Mesenchymal stem cell (in vitro differentiated cells and primary cell): ENCODE data around the gene SLC4A2.

Source experiments
- DNase-seq: peaks from one replicate; pipeline ENCODE4 v3.0.0-alpha.2; 2013
- H2AFZ ChIP-seq: one replicate; pipeline ENCODE4 v1.6.1; 2013; ENCODE audit warnings: low read depth, mild to moderate bottlenecking, control low read depth, inconsistent platforms, low read length, moderate library complexity
- H2AK5ac ChIP-seq: 2 replicates; pipeline ENCODE4 v1.6.1; 2013; ENCODE audit warnings: low read length, moderate library complexity, mild to moderate bottlenecking, inconsistent platforms; ENCODE audit not compliant: severe bottlenecking
- H2BK120ac ChIP-seq: one replicate; pipeline ENCODE4 v1.6.1; 2013; ENCODE audit warnings: low read depth, mild to moderate bottlenecking, inconsistent platforms, low read length, moderate library complexity
- H2BK12ac ChIP-seq, 2 experiments: one replicate each; pipeline ENCODE4 v1.6.1; 2013; ENCODE audit warnings: inconsistent platforms in 2 of 2, low read length in 2 of 2, mild to moderate bottlenecking in 2 of 2, moderate library complexity in 2 of 2, control low read depth in 1 of 2
- H2BK15ac ChIP-seq: one replicate; pipeline ENCODE4 v1.6.1; 2013; ENCODE audit warnings: mild to moderate bottlenecking, low read depth, inconsistent platforms; ENCODE audit not compliant: poor library complexity, severe bottlenecking
- H2BK5ac ChIP-seq: 2 replicates; pipeline ENCODE4 v1.6.1; 2013; ENCODE audit warnings: low read depth, mild to moderate bottlenecking, low read length, control low read depth, inconsistent platforms; ENCODE audit not compliant: poor library complexity, severe bottlenecking
- H3K14ac ChIP-seq, 2 experiments: one replicate each; pipeline ENCODE4 v1.6.1; 2013; ENCODE audit warnings: inconsistent platforms in 2 of 2, low read length in 2 of 2, control low read depth in 1 of 2, mild to moderate bottlenecking in 1 of 2, moderate library complexity in 1 of 2
- H3K18ac ChIP-seq, 2 experiments: one replicate each; pipeline ENCODE4 v1.6.1; 2013; ENCODE audit warnings: inconsistent platforms in 2 of 2, low read length in 2 of 2, control low read depth in 1 of 2, low read depth in 1 of 2, mild to moderate bottlenecking in 1 of 2
- H3K23ac ChIP-seq, 2 experiments: one replicate each; pipeline ENCODE4 v1.6.1; 2013; ENCODE audit warnings: inconsistent platforms in 2 of 2, low read length in 2 of 2, mild to moderate bottlenecking in 2 of 2, moderate library complexity in 2 of 2, control low read depth in 1 of 2
- H3K27ac ChIP-seq: 2 replicates; pipeline ENCODE4 v1.5.1; 2013; ENCODE audit warnings: mild to moderate bottlenecking, moderate library complexity, low read length, control low read depth, inconsistent platforms; ENCODE audit not compliant: poor library complexity, severe bottlenecking
- H3K27me3 ChIP-seq, 2 experiments: 2 replicates each; pipeline versions ENCODE4 v1.6.1 to v1.7.0; 2013; ENCODE audit warnings: low read length in 2 of 2, mild to moderate bottlenecking in 2 of 2, moderate library complexity in 2 of 2, control low read depth in 1 of 2, inconsistent platforms in 1 of 2; ENCODE audit not compliant: control insufficient read depth in 1 of 2, insufficient read depth in 1 of 2
- H3K36me3 ChIP-seq, 2 experiments: 2 replicates each; pipeline versions ENCODE4 v1.6.1 to v1.7.0; 2013; ENCODE audit warnings: low read length in 2 of 2, control low read depth in 1 of 2, inconsistent platforms in 1 of 2, low read depth in 1 of 2, mild to moderate bottlenecking in 1 of 2; ENCODE audit not compliant: insufficient read depth in 2 of 2, control insufficient read depth in 1 of 2
- H3K4ac ChIP-seq, 2 experiments: one replicate each; pipeline ENCODE4 v1.6.1; 2013; ENCODE audit warnings: inconsistent platforms in 2 of 2, low read length in 2 of 2, mild to moderate bottlenecking in 2 of 2, moderate library complexity in 2 of 2, control low read depth in 1 of 2, low read depth in 1 of 2
- H3K4me1 ChIP-seq: 2 replicates; pipeline ENCODE4 v1.6.1; 2013; ENCODE audit warnings: low read depth, low read length, control low read depth; ENCODE audit not compliant: control insufficient read depth, insufficient read depth
- H3K4me2 ChIP-seq: 2 replicates; pipeline ENCODE4 v1.6.1; 2013; ENCODE audit warnings: low read length, mild to moderate bottlenecking, inconsistent platforms; ENCODE audit not compliant: poor library complexity, severe bottlenecking
- H3K4me3 ChIP-seq, 2 experiments: 2 replicates each; pipeline versions ENCODE4 v1.5.1 to v1.7.0; 2013; ENCODE audit warnings: low read length in 2 of 2, mild to moderate bottlenecking in 2 of 2, control low read depth in 1 of 2, low read depth in 1 of 2; ENCODE audit not compliant: insufficient read depth in 1 of 2
- H3K79me1 ChIP-seq: replicated peaks from 2 replicates; pipeline ENCODE4 v1.6.1; 2013; ENCODE audit warnings: mild to moderate bottlenecking, control low read depth, low read length, inconsistent platforms; ENCODE audit not compliant: poor library complexity, severe bottlenecking
- H3K9ac ChIP-seq: 2 replicates; pipeline ENCODE4 v1.7.0; 2013; ENCODE audit warnings: mild to moderate bottlenecking, low read length, moderate library complexity
- H3K9me3 ChIP-seq: 2 replicates; pipeline ENCODE4 v1.7.0; 2013; ENCODE audit warnings: mild to moderate bottlenecking, low read length; ENCODE audit not compliant: control insufficient read depth
- H4K8ac ChIP-seq: one replicate; pipeline ENCODE4 v1.6.1; 2013; ENCODE audit warnings: inconsistent platforms, mild to moderate bottlenecking, low read length, moderate library complexity
- H4K91ac ChIP-seq: one replicate; pipeline ENCODE4 v1.6.1; 2013; ENCODE audit warnings: mild to moderate bottlenecking, low read length, inconsistent platforms
- WGBS: methylation state at CpG from one replicate; pipeline ENCODE4 v1.1.7; 2013; ENCODE audit warnings: mixed read lengths; 5-methylcytosine and 5-hydroxymethylcytosine counted together

Gene SLC4A2

DNA sequence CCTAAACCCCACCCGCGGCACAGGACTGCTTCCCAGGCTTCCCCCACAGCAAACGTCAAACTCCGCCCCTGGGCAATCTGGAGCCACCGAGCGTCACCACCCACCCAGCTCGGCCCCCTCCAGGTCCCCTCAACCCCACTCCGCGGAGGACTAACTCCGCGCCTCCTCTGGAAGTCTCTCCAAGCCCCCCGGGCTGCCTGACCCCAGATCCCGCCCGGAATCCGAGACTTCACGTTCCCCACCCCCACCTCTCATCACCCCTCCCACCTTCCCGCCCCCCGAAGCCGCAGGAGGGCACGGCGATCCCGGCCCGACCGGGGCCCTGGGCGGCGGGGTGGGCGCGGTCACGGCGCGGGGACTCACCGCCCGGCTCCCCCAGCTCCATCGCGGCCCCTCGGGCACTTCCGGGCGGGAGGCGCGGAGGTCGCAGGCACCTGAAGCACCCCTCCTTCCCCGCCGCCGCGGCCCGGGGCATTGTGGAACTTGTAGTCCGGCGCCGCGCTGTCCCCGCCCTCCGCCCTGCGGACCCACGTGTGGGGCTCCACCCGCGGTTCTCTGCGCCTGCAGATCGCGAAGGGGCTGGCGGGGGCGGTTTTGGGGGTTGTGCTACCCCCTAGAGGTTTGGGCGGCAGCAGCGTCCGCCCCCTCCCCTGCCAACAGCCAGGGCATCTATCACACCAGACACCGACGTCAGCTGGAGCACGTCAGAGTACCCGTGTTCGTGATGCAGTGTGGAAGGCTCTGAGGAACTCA lies 23.9 kb downstream of the SLC4A2 start, which contains the start of gene TMUB1:
TMUB1 (minus strand) TSS at position 423 of the 753 bp plus-strand sequence. CDS start 930 bp downstream, outside the sequence.
- Histone ChIP-seq H2BK120ac (peak within 1 kb of the TSS; percentile 93), H4K8ac (peak within 1 kb of the TSS; percentile 71), H2BK5ac (no peak within 1 kb of the TSS), H3K23ac (peak within 1 kb of the TSS in 1 of 2 experiments; percentile 16), H2BK15ac (peak within 1 kb of the TSS; percentile 96), H3K4ac (peak within 1 kb of the TSS; percentile 77 to 88), H3K18ac (peak within 1 kb of the TSS; percentile 80 to 83), H3K36me3 (peaks cover 5 to 25% of the 10 kb centered on the region in 2 experiments), H3K4me2 (peak within 1 kb of the TSS; percentile 88), H3K27ac (no peak within 1 kb of the TSS), H3K27me3 (no peaks in the 10 kb centered on the region), H3K14ac (peak within 1 kb of the TSS in 1 of 2 experiments; percentile 71), H2AFZ (peak within 1 kb of the TSS; percentile 90), H3K4me1 (peaks cover 47% of the 10 kb centered on the region), H3K79me1 (peaks cover 6% of the 10 kb centered on the region), H4K91ac (peak within 1 kb of the TSS; percentile 81), H3K9me3 (no peaks in the 10 kb centered on the region), H2BK12ac (peak within 1 kb of the TSS; percentile 70 to 76), H2AK5ac (peak within 1 kb of the TSS; percentile 34), H3K4me3 (peak within 1 kb of the TSS; percentile 77 to 96), H3K9ac (peak within 1 kb of the TSS; percentile 94)
- WGBS: 2% methylated on average over 60 of the region's 69 CpGs
- peak; percentile 70 for DNase-seq

DNA sequence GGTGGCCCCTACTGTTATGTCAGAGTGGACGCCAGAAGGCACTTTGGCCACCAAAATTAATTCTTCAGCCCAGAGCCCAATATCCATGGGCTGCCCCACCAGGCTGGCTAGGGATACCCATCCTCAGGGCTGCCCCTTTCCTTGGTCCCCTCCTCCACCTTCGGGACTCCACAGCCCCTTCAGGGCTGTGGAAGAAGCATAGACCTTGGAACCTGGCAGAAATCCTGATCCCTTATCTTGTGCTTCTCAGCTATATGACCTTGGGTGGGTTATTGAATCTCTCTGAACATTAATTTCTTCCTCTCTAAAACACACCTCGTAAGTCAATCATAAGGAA lies 24.4 kb downstream of the SLC4A2 start:
- Histone ChIP-seq H3K4ac (peak overlapping the region in 1 of 2 experiments; percentile 64), H2BK120ac (no peak overlapping the region), H3K14ac (no peak overlapping the region), H3K4me3 (peak overlapping the region; percentile 77 to 96), H3K4me1 (peaks cover 45% of the 10 kb centered on the region), H3K9ac (peak overlapping the region; percentile 94), H3K4me2 (peak overlapping the region; percentile 88), H3K18ac (peak overlapping the region in 1 of 2 experiments; percentile 75), H3K23ac (no peak overlapping the region), H2BK12ac (peak overlapping the region in 1 of 2 experiments; percentile 64), H3K9me3 (no peaks in the 10 kb centered on the region), H4K91ac (no peak overlapping the region), H3K79me1 (peaks cover 4% of the 10 kb centered on the region), H3K27me3 (no peaks in the 10 kb centered on the region), H2AK5ac (no peak overlapping the region), H2BK15ac (no peak overlapping the region), H3K36me3 (peaks cover 4 to 19% of the 10 kb centered on the region in 2 experiments), H2AFZ (peak overlapping the region; percentile 90), H4K8ac (no peak overlapping the region), H2BK5ac (no peak overlapping the region), H3K27ac (no peak overlapping the region)
- DNase-seq: no peak
- WGBS: 0% methylated on average over 2 of the region's 3 CpGs

DNA sequence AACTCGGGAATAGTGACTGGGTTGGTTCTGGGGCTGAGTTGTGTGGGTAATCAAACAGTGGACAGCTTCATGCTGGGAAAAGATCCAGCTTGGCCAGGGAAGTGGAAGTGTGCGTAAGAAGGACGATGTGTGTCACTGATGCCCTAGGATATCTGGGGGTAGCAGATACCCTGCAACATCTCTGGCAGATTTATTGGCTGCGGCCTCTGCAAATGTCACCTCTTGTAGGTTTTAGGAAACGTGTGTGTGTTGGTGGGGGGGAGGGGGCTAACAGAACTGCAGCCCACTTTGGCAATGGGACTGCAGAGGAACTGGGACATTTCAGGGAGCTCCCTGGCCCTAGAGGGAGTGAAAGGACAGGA lies 25.9 kb downstream of the SLC4A2 start:
- Histone ChIP-seq H2BK12ac (peak overlapping the region in 1 of 2 experiments; percentile 45), H3K18ac (no peak overlapping the region), H2AFZ (no peak overlapping the region), H3K23ac (no peak overlapping the region), H2BK5ac (no peak overlapping the region), H3K9ac (peak overlapping the region; percentile 80), H3K14ac (no peak overlapping the region), H3K27me3 (no peaks in the 10 kb centered on the region), H2BK15ac (no peak overlapping the region), H3K36me3 (peaks cover 0 to 12% of the 10 kb centered on the region in 2 experiments), H4K8ac (no peak overlapping the region), H3K9me3 (no peaks in the 10 kb centered on the region), H2AK5ac (no peak overlapping the region), H3K4me1 (peaks cover 47% of the 10 kb centered on the region), H2BK120ac (no peak overlapping the region), H3K79me1 (peaks cover 3% of the 10 kb centered on the region), H4K91ac (no peak overlapping the region), H3K4me2 (no peak overlapping the region), H3K4me3 (peak overlapping the region in 1 of 2 experiments; percentile 77), H3K27ac (no peak overlapping the region), H3K4ac (no peak overlapping the region)
- no peak for DNase-seq
- 45% methylated on average over 5 of the region's 5 CpGs for whole genome bisulfite sequencing
